HCT116 (cell line): ENCODE data around the gene SGMS1. TPM values are rescaled to one million over a fixed set of nuclear protein-coding genes. Genes with fewer than 3 reads are reported as not detected.
"Not testable (repeated sequence)": the region's sequence is repeated elsewhere in the genome, so short reads cannot be mapped to it uniquely, and the experiment has no call there.

ENCODE experiments used
- ATAC-seq: fragments of 200-7000 bp; cut with Tn5 transposase; 2 replicates; pipeline ENCODE4 v1.9.1; 2020; ENCODE audit warnings: mild to moderate bottlenecking, moderate library complexity
- BruUV-seq: library from RNA; stranded (reverse); fragments of 400-500 nt; replicated peaks from 2 replicates; lab custom pipeline; 2021; lab: Mats Ljungman, UMichigan
- CTCF ChIA-PET: fragments of 300-600 bp; sonication (Branson Sonifier 250); formaldehyde crosslinking; loops from one replicate; lab custom pipeline; 2021; ENCODE audit warnings: antibody characterized with exemption; lab: Charles Lee
- POLR2A ChIA-PET: fragments of 300-600, 350-600 bp; sonication (Branson Sonifier 250); formaldehyde crosslinking; loops from one replicate; lab custom pipeline; 2021; ENCODE audit warnings: antibody characterized with exemption; lab: Charles Lee
- RAD21 ChIA-PET, 2 experiments: fragments of 300-600 bp; sonication (Branson Sonifier 250); formaldehyde crosslinking; loops; one replicate each; lab custom pipeline; 2023; ENCODE audit warnings: low total read pairs in 2 of 2; ENCODE audit not compliant: uncharacterized antibody in 2 of 2, unreplicated experiment in 2 of 2, low non-redundant PET in 1 of 2; lab: Charles Lee
- DNase-seq: peaks from one replicate; pipeline ENCODE4 v3.0.0-alpha.2; 2010; ENCODE audit warnings: low read depth, low spot score
- H2AFZ ChIP-seq: fragments of 200-600 bp; shearing (Covaris generic), sonication (generic); 2 replicates; pipeline ENCODE4 v1.6.1; 2017; ENCODE audit warnings: low read depth, mixed run types, mixed read lengths, antibody characterized with exemption, low read length; ENCODE audit not compliant: poor library complexity, severe bottlenecking
- H3K27ac ChIP-seq: 2 replicates; pipeline ENCODE4 v1.5.1; 2012; ENCODE audit warnings: low read depth, low read length
- H3K27me3 ChIP-seq: fragments of 200-600 bp; sonication (generic); 2 replicates; pipeline ENCODE4 v1.6.1; 2016; ENCODE audit warnings: mixed run types, low read length, mixed read lengths; ENCODE audit not compliant: insufficient read depth
- H3K36me3 ChIP-seq, 2 experiments: fragments of 200-500 bp in 1 of 2; fragments of 200-600 bp in 1 of 2; sonication (Bioruptor generic) in 1 of 2; sonication (generic) in 1 of 2; 2 replicates each; pipeline versions ENCODE4 v1.5.1 to v1.6.1; 2014 to 2016; ENCODE audit warnings: low read length in 2 of 2, inconsistent platforms in 1 of 2, mixed read lengths in 1 of 2, mixed run types in 1 of 2; ENCODE audit not compliant: insufficient read depth in 2 of 2, control insufficient read depth in 1 of 2
- H3K4me1 ChIP-seq, 2 experiments: fragments of 200-600 bp in 1 of 2; sonication (generic) in 1 of 2; 2 replicates each; pipeline versions ENCODE4 v1.5.1 to v1.6.1; 2012 to 2017; ENCODE audit warnings: low read length in 2 of 2, inconsistent platforms in 1 of 2, mild to moderate bottlenecking in 1 of 2, mixed read lengths in 1 of 2, mixed run types in 1 of 2, moderate library complexity in 1 of 2; ENCODE audit not compliant: insufficient read depth in 2 of 2, control insufficient read depth in 1 of 2
- H3K4me2 ChIP-seq: fragments of 200-600 bp; sonication (generic); 2 replicates; pipeline ENCODE4 v1.6.1; 2017; ENCODE audit warnings: mixed run types, low read length, mixed read lengths
- H3K4me3 ChIP-seq, 2 experiments: fragments of 200-600 bp in 1 of 2; sonication (generic) in 1 of 2; replicated peaks in 1 of 2; 2 replicates each; pipeline ENCODE4 v1.5.1; 2011 to 2016; ENCODE audit warnings: low read length in 2 of 2, control low read depth in 1 of 2, low read depth in 1 of 2, mild to moderate bottlenecking in 1 of 2, mixed read lengths in 1 of 2, mixed run types in 1 of 2
- H3K79me2 ChIP-seq: fragments of 200-600 bp; sonication (generic); 2 replicates; pipeline ENCODE4 v1.6.1; 2017; ENCODE audit warnings: mild to moderate bottlenecking, mixed run types, low read length, moderate library complexity, mixed read lengths; ENCODE audit not compliant: insufficient read depth
- H3K9ac ChIP-seq: fragments of 200-600 bp; sonication (generic); 2 replicates; pipeline ENCODE4 v1.6.1; 2016; ENCODE audit warnings: low read length, mixed read lengths
- H3K9me2 ChIP-seq: fragments of 200-600 bp; sonication (generic), shearing (Covaris generic); 2 replicates; pipeline ENCODE4 v1.6.1; 2017; ENCODE audit warnings: mixed run types, mild to moderate bottlenecking, moderate library complexity; ENCODE audit not compliant: insufficient read depth
- H3K9me3 ChIP-seq, 2 experiments: fragments of 200-500 bp in 1 of 2; fragments of 200-600 bp in 1 of 2; sonication (Bioruptor generic) in 1 of 2; sonication (generic) in 1 of 2; 2 replicates each; pipeline ENCODE4 v1.6.1; 2014 to 2017; ENCODE audit warnings: low read length in 2 of 2, mixed read lengths in 2 of 2, inconsistent platforms in 1 of 2, low read depth in 1 of 2, mild to moderate bottlenecking in 1 of 2, mixed run types in 1 of 2, moderate library complexity in 1 of 2; ENCODE audit not compliant: control insufficient read depth in 1 of 2, insufficient read depth in 1 of 2
- H4K20me1 ChIP-seq: fragments of 200-600 bp; sonication (generic), shearing (Covaris generic); 2 replicates; pipeline ENCODE4 v1.6.1; 2017; ENCODE audit warnings: mixed run types, mild to moderate bottlenecking, moderate library complexity; ENCODE audit not compliant: insufficient read depth
- RAD21 ChIP-seq: IDR thresholded peaks from 2 replicates; pipeline ENCODE4 v1.6.1; 2012; ENCODE audit warnings: low read depth, mild to moderate bottlenecking
- SP1 ChIP-seq: IDR thresholded peaks from 2 replicates; pipeline ENCODE4 v1.6.1; 2012; ENCODE audit warnings: low read depth
- TCF7L2 ChIP-seq: IDR thresholded peaks from 2 replicates; pipeline ENCODE4 v1.7.0; 2011; ENCODE audit warnings: borderline replicate concordance, inconsistent platforms; ENCODE audit not compliant: insufficient read depth, insufficient read length; ENCODE audit errors: extremely low read depth
- intact Hi-C: fragments of 100-400 bp; cut with micrococcal nuclease; formaldehyde crosslinking; loops from 2 replicates; pipeline ENCODE4 v1.10.0; 2022
- total RNA-seq: library from RNA; stranded (reverse); gene quantifications from one replicate; pipeline ENCODE4 v1.2.1, GENCODE V29; 2021; ENCODE audit not compliant: unreplicated experiment

The SGMS1 gene
- total RNA-seq, 1 experiment from 2014 or later: 29.1 TPM

GRCh38 chr10:50490241-50490640, 133.5 kb downstream of the SGMS1 start:
- intact Hi-C loops: no loop called here
- no peaks in the 10 kb centered on the region for H3K9me2 ChIP-seq
- H3K79me2 ChIP-seq: no peaks in the 10 kb centered on the region
- H2AFZ ChIP-seq: no peak overlapping the region
- H3K4me2 ChIP-seq: no peak overlapping the region
- CTCF ChIA-PET: no interaction called here
- no peak for ATAC-seq
- H4K20me1 ChIP-seq: no peaks in the 10 kb centered on the region
- no peaks in the 10 kb centered on the region for H3K4me1 ChIP-seq
- POLR2A ChIA-PET: no interaction called here
- RAD21 ChIA-PET: no interaction called here
- H3K36me3 ChIP-seq: no peaks in the 10 kb centered on the region
- no peak overlapping the region for H3K27ac ChIP-seq
- no peaks in the 10 kb centered on the region for H3K9me3 ChIP-seq
- BruUV-seq: no TSS peak
- no peak for TF ChIP-seq TCF7L2
- no peak for TF ChIP-seq SP1
- no peak for TF ChIP-seq RAD21
- no peaks in the 10 kb centered on the region for H3K27me3 ChIP-seq
- no peak overlapping the region for H3K4me3 ChIP-seq
- no peak for DNase-seq
- no peak overlapping the region for H3K9ac ChIP-seq

GRCh38 chr10:50484550-50484949, 139.2 kb downstream of the SGMS1 start:
- H3K4me2 ChIP-seq, H3K27me3 ChIP-seq, H3K36me3 ChIP-seq, H2AFZ ChIP-seq, H3K27ac ChIP-seq, POLR2A ChIA-PET, H3K9me3 ChIP-seq, ATAC-seq, H3K9me2 ChIP-seq, BruUV-seq, RAD21 ChIA-PET, DNase-seq, intact Hi-C loops, H3K9ac ChIP-seq, H3K4me1 ChIP-seq, H3K79me2 ChIP-seq, H4K20me1 ChIP-seq, H3K4me3 ChIP-seq, CTCF ChIA-PET: not testable (repeated sequence)
